GM23248 (cell line): ENCODE measurements around the gene FRMD3. TPM values are rescaled to one million over a fixed set of nuclear protein-coding genes. Genes with fewer than 3 reads are reported as not detected.

Experiments
- DNase-seq: peaks from one replicate; pipeline ENCODE4 v3.0.0-alpha.2; 2015
- H2AFZ ChIP-seq: fragments of 200-600 bp; sonication (generic); 2 replicates; pipeline ENCODE4 v1.6.1; 2016; ENCODE audit warnings: antibody characterized with exemption
- H3F3A ChIP-seq: fragments of 200-600 bp; sonication (generic); 2 replicates; pipeline ENCODE4 v1.6.1; 2016; ENCODE audit warnings: mild to moderate bottlenecking, antibody characterized with exemption, mixed run types; ENCODE audit not compliant: insufficient read depth
- H3K27ac ChIP-seq: fragments of 200-600 bp; sonication (generic); 2 replicates; pipeline ENCODE4 v1.5.1; 2016; ENCODE audit warnings: mild to moderate bottlenecking
- H3K27me3 ChIP-seq: fragments of 200-600 bp; sonication (generic); replicated peaks from 2 replicates; pipeline ENCODE4 v1.6.1; 2016; ENCODE audit warnings: mild to moderate bottlenecking; ENCODE audit not compliant: insufficient read depth
- H3K36me3 ChIP-seq: fragments of 200-600 bp; sonication (generic); 2 replicates; pipeline ENCODE4 v1.6.1; 2016; ENCODE audit warnings: low read depth, mild to moderate bottlenecking
- H3K4me1 ChIP-seq: fragments of 200-600 bp; sonication (generic); 2 replicates; pipeline ENCODE4 v1.6.1; 2016; ENCODE audit warnings: mild to moderate bottlenecking; ENCODE audit not compliant: insufficient read depth
- H3K4me2 ChIP-seq: fragments of 200-600 bp; sonication (generic); one replicate; pipeline ENCODE4 v1.6.1; 2016; ENCODE audit warnings: mild to moderate bottlenecking; ENCODE audit not compliant: unreplicated experiment
- H3K4me3 ChIP-seq: fragments of 200-600 bp; sonication (generic); 2 replicates; pipeline ENCODE4 v1.5.1; 2016; ENCODE audit warnings: mild to moderate bottlenecking
- H3K79me2 ChIP-seq: fragments of 200-600 bp; sonication (generic); 2 replicates; pipeline ENCODE4 v1.6.1; 2016; ENCODE audit warnings: mild to moderate bottlenecking; ENCODE audit not compliant: insufficient read depth
- H3K9ac ChIP-seq: fragments of 200-600 bp; sonication (generic); 2 replicates; pipeline ENCODE4 v1.6.1; 2016; ENCODE audit warnings: mild to moderate bottlenecking
- H3K9me2 ChIP-seq: fragments of 200-600 bp; sonication (generic); 2 replicates; pipeline ENCODE4 v1.6.1; 2016; ENCODE audit warnings: mixed run types, mild to moderate bottlenecking, moderate library complexity; ENCODE audit not compliant: insufficient read depth
- H3K9me3 ChIP-seq: fragments of 200-600 bp; sonication (generic); one replicate; pipeline ENCODE4 v1.6.1; 2017; ENCODE audit warnings: low read depth
- H4K20me1 ChIP-seq: fragments of 200-600 bp; sonication (generic); 2 replicates; pipeline ENCODE4 v1.6.0; 2016; ENCODE audit not compliant: insufficient read depth
- EZH2 ChIP-seq: fragments of 200-600 bp; sonication (generic); IDR thresholded peaks from 2 replicates; pipeline ENCODE4 v1.6.1; 2018; ENCODE audit warnings: antibody characterized with exemption, mild to moderate bottlenecking; ENCODE audit not compliant: insufficient read depth, poor library complexity, severe bottlenecking
- EZH2phosphoT487 ChIP-seq: fragments of 200-600 bp; sonication (generic); IDR thresholded peaks from 2 replicates; pipeline ENCODE4 v1.6.1; 2018; ENCODE audit warnings: antibody characterized with exemption, moderate library complexity, mild to moderate bottlenecking, low read depth; ENCODE audit not compliant: insufficient read depth
- WGBS, 2 experiments: methylation state at CpG; one replicate each; pipeline ENCODE4 v1.1.6; 2015 to 2017; ENCODE audit warnings: low lambda C conversion rate in 2 of 2, low coverage in 1 of 2; ENCODE audit errors: missing lambda C conversion rate in 2 of 2; 5-methylcytosine and 5-hydroxymethylcytosine counted together
- in situ Hi-C: fragments of 300-500 bp; cut with MboI; formaldehyde crosslinking; loops from 2 replicates; pipeline ENCODE4 v1.15.0; 2020
- polyA plus RNA-seq: library from polyadenylated mRNA; unstranded; fragments of >200 nt; fragmentation: Nextera tagmentation; extraction: Ambion mirVana; gene quantifications from 2 replicates; pipeline ENCODE4 v1.2.1, GENCODE V29; 2016
- total RNA-seq: library from RNA; depleted of rRNA; stranded (reverse); fragments of >200 nt; shearing (Covaris generic); gene quantifications from 2 replicates; pipeline ENCODE4 v1.2.3, GENCODE V29; 2014

FRMD3 gene
- total and polyA plus RNA-seq, 2 experiments from 2014 or later = 0.32 to 0.66 TPM

GRCh38 chr9:83219924-83220438, 318.2 kb downstream of the FRMD3 start:
- Histone ChIP-seq H3F3A (peaks cover 13% of the 10 kb centered on the region), H3K4me1 (peaks cover 4% of the 10 kb centered on the region), H3K27ac (no peak overlapping the region), H3K4me3 (peak overlapping the region; percentile 89), H3K4me2 (peak overlapping the region; percentile 88), H3K9me2 (no peaks in the 10 kb centered on the region), H4K20me1 (no peaks in the 10 kb centered on the region), H2AFZ (peak overlapping the region; percentile 94), H3K9ac (peak overlapping the region; percentile 71), H3K36me3 (no peaks in the 10 kb centered on the region), H3K27me3 (no peaks in the 10 kb centered on the region; the same call in 1 of the 2 replicates), H3K79me2 (no peaks in the 10 kb centered on the region), H3K9me3 (no peaks in the 10 kb centered on the region)
- in situ Hi-C loops = no loop called here
- DNase-seq = no peak
- 67 to 70% methylated on average over 12 of the region's 12 CpGs for WGBS, 2 experiments
- TF ChIP-seq EZH2phosphoT487 (no peak), EZH2 (no peak)

- H3F3A ChIP-seq = peaks cover 13% of the 10 kb centered on the region
- 1 to 3% methylated on average over 40 of the region's 40 CpGs for WGBS, 2 experiments
- H3K9me3 ChIP-seq = no peaks in the 10 kb centered on the region
- H4K20me1 ChIP-seq = no peaks in the 10 kb centered on the region
- peak overlapping the region; percentile 89 for H3K4me3 ChIP-seq
- peak overlapping the region; percentile 13; the same call in 1 of the 2 replicates for H3K27ac ChIP-seq
- TF ChIP-seq EZH2 = no peak
- no peak for TF ChIP-seq EZH2phosphoT487
- no peaks in the 10 kb centered on the region for H3K79me2 ChIP-seq
- no peaks in the 10 kb centered on the region for H3K36me3 ChIP-seq
- H3K27me3 ChIP-seq = no peaks in the 10 kb centered on the region; the same call in 1 of the 2 replicates
- DNase-seq = peak; percentile 91
- H3K9ac ChIP-seq = peak overlapping the region; percentile 71
- peak overlapping the region; percentile 94 for H2AFZ ChIP-seq
- in situ Hi-C loops = no loop called here
- H3K9me2 ChIP-seq = no peaks in the 10 kb centered on the region
- H3K4me2 ChIP-seq = peak overlapping the region; percentile 88
- H3K4me1 ChIP-seq = peaks cover 4% of the 10 kb centered on the region
These were observed 318.9 kb downstream of the FRMD3 start for GRCh38 chr9:83219154-83219923.

DNA sequence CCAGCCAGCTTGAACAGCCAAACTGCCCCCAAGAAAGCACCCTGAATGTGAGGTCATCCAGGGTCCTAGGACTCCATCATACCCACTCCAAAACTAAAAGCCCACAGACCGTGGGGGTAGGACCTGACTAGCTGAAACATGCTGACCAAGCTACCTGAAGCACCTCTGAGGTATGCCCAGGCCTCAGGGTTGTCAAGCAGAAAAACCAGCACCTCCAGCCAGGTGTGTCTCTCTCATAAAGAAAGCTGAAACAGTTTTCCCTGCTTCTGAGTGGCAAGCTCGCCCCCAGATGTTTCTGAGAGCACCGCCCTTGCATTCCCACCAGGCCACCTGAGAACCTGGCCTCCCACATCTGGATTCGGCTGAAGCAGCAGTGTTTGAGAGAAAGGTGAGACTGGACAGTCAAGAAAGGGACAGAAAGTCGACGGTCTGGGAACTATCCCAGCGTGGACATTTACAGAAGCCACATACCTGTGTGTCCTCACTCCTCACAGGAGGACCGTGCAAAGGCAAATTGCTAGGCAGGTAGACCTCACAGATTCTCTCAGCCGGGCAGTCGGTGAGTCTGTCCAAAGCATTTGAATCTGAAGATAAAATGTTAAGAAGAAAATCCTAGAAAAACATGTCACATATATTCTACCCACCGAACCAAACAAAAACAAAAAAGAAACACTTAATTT, 319.6 kb downstream of the FRMD3 start:
- 41 to 47% methylated on average over 11 of the region's 11 CpGs for WGBS, 2 experiments
- H3K4me3 ChIP-seq = peak overlapping the region; percentile 89; the same call in 1 of the 2 replicates

GRCh38 chr9:83209188-83209731, 328.9 kb downstream of the FRMD3 start:
- in situ Hi-C loops = no loop called here
- Histone ChIP-seq H3K27ac (no peak overlapping the region), H3K9ac (no peak overlapping the region), H3F3A (no peaks in the 10 kb centered on the region), H2AFZ (no peak overlapping the region), H4K20me1 (no peaks in the 10 kb centered on the region), H3K79me2 (no peaks in the 10 kb centered on the region), H3K9me2 (no peaks in the 10 kb centered on the region), H3K36me3 (no peaks in the 10 kb centered on the region), H3K9me3 (no peaks in the 10 kb centered on the region), H3K4me2 (no peak overlapping the region), H3K4me1 (no peaks in the 10 kb centered on the region), H3K27me3 (peaks cover 13% of the 10 kb centered on the region; the same call in 1 of the 2 replicates), H3K4me3 (no peak overlapping the region)
- TF ChIP-seq EZH2 (no peak), EZH2phosphoT487 (no peak)
- 46 to 50% methylated on average over 3 of the region's 3 CpGs for WGBS, 2 experiments
- no peak for DNase-seq

More for the DNA sequence above, 319.6 kb downstream of the FRMD3 start:
- TF ChIP-seq EZH2phosphoT487 (no peak), EZH2 (no peak)
- no peak for DNase-seq
- H3K9ac ChIP-seq = no peak overlapping the region
- H4K20me1 ChIP-seq = no peaks in the 10 kb centered on the region
- no peaks in the 10 kb centered on the region for H3K9me3 ChIP-seq
- H3K27me3 ChIP-seq = peaks cover 4% of the 10 kb centered on the region; the same call in 1 of the 2 replicates
- peaks cover 13% of the 10 kb centered on the region for H3F3A ChIP-seq
- H3K4me1 ChIP-seq = peaks cover 4% of the 10 kb centered on the region
- H2AFZ ChIP-seq = peak overlapping the region; percentile 94; the same call in 1 of the 2 replicates
- H3K9me2 ChIP-seq = no peaks in the 10 kb centered on the region
- no peaks in the 10 kb centered on the region for H3K79me2 ChIP-seq
- peak overlapping the region; percentile 88 for H3K4me2 ChIP-seq
- in situ Hi-C loops = no loop called here
- no peak overlapping the region for H3K27ac ChIP-seq
- no peaks in the 10 kb centered on the region for H3K36me3 ChIP-seq
